Right lobe of liver (tissue), 6 donors: ENCODE data around the gene RPGRIP1. TPM values are rescaled to one million over a fixed set of nuclear protein-coding genes. Genes with fewer than 3 reads are reported as not detected.

Experiments used
- ATAC-seq, 4 donors: fragments of 200-7000 bp; cut with Tn5 transposase; one replicate each; pipeline ENCODE4 v1.9.1; 2020; ENCODE audit warnings: mild to moderate bottlenecking in 4 of 4, moderate library complexity in 4 of 4
- DNase-seq, 3 donors: peaks; one replicate each; pipeline ENCODE4 v3.0.0-alpha.2; 2020
- H3K27ac ChIP-seq, 3 donors: fragments of 200-600 bp; one replicate each; pipeline ENCODE4 v1.8.0; 2022
- H3K27me3 ChIP-seq, 2 donors: fragments of 200-600 bp; one replicate each; pipeline ENCODE4 v1.8.0; 2022
- H3K36me3 ChIP-seq, 4 donors: fragments of 200-600 bp; sonication (generic) in 1 of 4; one replicate each; pipeline versions ENCODE4 v1.5.1 to v1.8.0; 2017 to 2022; ENCODE audit warnings: control low read depth in 1 of 4
- H3K4me1 ChIP-seq, 4 donors: fragments of 200-600 bp; sonication (generic) in 1 of 4; one replicate each; pipeline versions ENCODE4 v1.5.1 to v1.8.0; 2017 to 2022; ENCODE audit warnings: control low read depth in 1 of 4
- H3K4me3 ChIP-seq, 3 donors: fragments of 200-600 bp; one replicate each; pipeline ENCODE4 v1.8.0; 2022
- H3K9me3 ChIP-seq, 4 donors: fragments of 200-600 bp; sonication (generic) in 1 of 4; one replicate each; pipeline versions ENCODE4 v1.5.1 to v1.8.0; 2017 to 2022; ENCODE audit warnings: control low read depth in 1 of 4
- CTCF ChIP-seq, 4 donors: fragments of 200-600 bp in 3 of 4; fragments of 450-650 bp in 1 of 4; IDR thresholded peaks; one replicate each; pipeline versions ENCODE4 v1.5.1 to v1.8.0; 2016 to 2022; ENCODE audit warnings: antibody characterized with exemption in 4 of 4, mild to moderate bottlenecking in 2 of 4
- POLR2A ChIP-seq: fragments of 450-650 bp; IDR thresholded peaks from one replicate; pipeline ENCODE4 v1.6.1; 2017; ENCODE audit warnings: antibody characterized with exemption, mild to moderate bottlenecking
- WGBS: methylation state at CpG from one replicate; pipeline ENCODE4 v1.1.6; 2018; ENCODE audit warnings: low coverage, low lambda C conversion rate; ENCODE audit not compliant: insufficient coverage; ENCODE audit errors: missing lambda C conversion rate; 5-methylcytosine and 5-hydroxymethylcytosine counted together
- intact Hi-C, 2 donors: fragments of 100-400 bp; cut with DNase I; formaldehyde crosslinking; loops; one replicate each; pipeline versions ENCODE4 v1.11.2 to v1.14.1; 2022
- long read RNA-seq: library from polyadenylated mRNA; unstranded; transcript quantifications from one replicate; pipeline ENCODE4 v2.0.0, GENCODE V29; 2019
- total RNA-seq, 6 experiments: library from RNA; depleted of rRNA in 2 of 6; stranded (reverse); fragments of >200 nt in 2 of 6; fragmentation: NEBNext Ultra II Directional in 3 of 6; extraction: Animal tissue kit (Norgen Biotek cat#: 25700) in 3 of 6; gene quantifications; one replicate each; pipeline versions ENCODE4 v1.1.0 to v1.2.4, GENCODE V29; 2016 to 2023
- donor health status: DM: no; HTN: yes; CAD: no.
- donor health status: DM: no; HTN: no; CAD: no.
- donor health status: DM: no; HTN: no; CAD: no.
- donor health status: DM: no; HTN: yes; CAD: no.
- donor health status: DM: no; HTN: yes; CAD: no.

The RPGRIP1 gene
- total RNA-seq, result 1 to 10 TPM in 3 of 6 experiments, under 1 TPM in 3; 0.22 to 1.8 (median 1.0) TPM
- long read RNA-seq, result 0 reads

GRCh38 chr14:21279783-21280182, at the start of gene RPGRIP1:
Gene RPGRIP1, plus strand, starts transcription at chr14:21280083. Its CDS starts 7,894 bp downstream, at chr14:21287977.
- H3K4me1 ChIP-seq, result no peaks in the 10 kb centered on the region
- no peaks in the 10 kb centered on the region for H3K27me3 ChIP-seq
- H3K9me3 ChIP-seq, result no peaks in the 10 kb centered on the region
- intact Hi-C loops, result no loop called here
- ATAC-seq (no peak), DNase-seq (no peak)
- TF ChIP-seq CTCF (IDR thresholded peaks at IDR 0.05) (no peak), POLR2A (no peak)
- no peak within 1 kb of the TSS for H3K27ac ChIP-seq
- WGBS, result 93% methylated on average over 2 of the region's 2 CpGs
- H3K4me3 ChIP-seq, result no peak within 1 kb of the TSS
- no peaks in the 10 kb centered on the region for H3K36me3 ChIP-seq

- no peaks in the 10 kb centered on the region for H3K27me3 ChIP-seq
- intact Hi-C loops, result loop anchor here in 1 of 2 donors (10.0 kb wide), 1 partner anchor 164 kb away; no protein-coding TSS in a partner anchor
- H3K9me3 ChIP-seq, result no peaks in the 10 kb centered on the region
These were observed 48.7 kb upstream of the RPGRIP1 start for GRCh38 chr14:21231020-21231652.

GRCh38 chr14:21233457-21234076, 46.3 kb upstream of the RPGRIP1 start:
- Histone ChIP-seq H3K36me3 (peaks cover 0 to 79% (median 35%) of the 10 kb centered on the region in 4 donors), H3K9me3 (no peaks in the 10 kb centered on the region), H3K27ac (no peak overlapping the region), H3K4me3 (no peak overlapping the region), H3K4me1 (peaks cover 0 to 15% (median 0%) of the 10 kb centered on the region in 4 donors), H3K27me3 (no peaks in the 10 kb centered on the region)
- 47% methylated on average over 8 of the region's 8 CpGs for WGBS
- intact Hi-C loops, result loop anchor here in 1 of 2 donors (10.0 kb wide), 1 partner anchor 161 kb away; no protein-coding TSS in a partner anchor
- ATAC-seq, result peak; percentile 33 to 65 (median 50)
- DNase-seq, result no peak
- TF ChIP-seq CTCF (IDR thresholded peaks at IDR 0.05), result peak in 3 of 4 donors; percentile 30 to 35 (median 34)
- no peak for TF ChIP-seq POLR2A

More at GRCh38 chr14:21231020-21231652, 48.7 kb upstream of the RPGRIP1 start:
- DNase-seq, result no peak
- Histone ChIP-seq H3K4me3 (no peak overlapping the region), H3K27ac (no peak overlapping the region), H3K36me3 (peaks cover 0 to 87% (median 45%) of the 10 kb centered on the region in 4 donors), H3K4me1 (peaks cover 0 to 8% (median 0%) of the 10 kb centered on the region in 4 donors)
- ATAC-seq, result no peak
- WGBS, result 79% methylated on average over 14 of the region's 14 CpGs
- TF ChIP-seq CTCF (IDR thresholded peaks at IDR 0.05) (no peak), POLR2A (no peak)

- Histone ChIP-seq H3K27me3 (no peaks in the 10 kb centered on the region), H3K9me3 (no peaks in the 10 kb centered on the region), H3K4me3 (no peak overlapping the region), H3K27ac (no peak overlapping the region), H3K4me1 (peaks cover 0 to 15% (median 0%) of the 10 kb centered on the region in 4 donors), H3K36me3 (peaks cover 0 to 78% (median 32%) of the 10 kb centered on the region in 4 donors)
- TF ChIP-seq POLR2A (no peak), CTCF (IDR thresholded peaks at IDR 0.05) (no peak)
- ATAC-seq (no peak), DNase-seq (no peak)
- intact Hi-C loops, result loop anchor here in 1 of 2 donors (10.0 kb wide), 1 partner anchor 161 kb away; no protein-coding TSS in a partner anchor
- WGBS, result 89% methylated on average over 5 of the region's 5 CpGs
These were observed 45.8 kb upstream of the RPGRIP1 start for GRCh38 chr14:21234112-21234511.
